Lower lobe of right lung (tissue), 2 donors: Measurements from ENCODE around the gene MAN1A2. TPM values are rescaled to one million over a fixed set of nuclear protein-coding genes. Genes with fewer than 3 reads are reported as not detected.

ENCODE experiments used
- ATAC-seq, 2 donors: fragments of 200-7000 bp; cut with Tn5 transposase; one replicate each; pipeline ENCODE4 v1.9.1; 2020 to 2022; ENCODE audit warnings: mild to moderate bottlenecking in 2 of 2, moderate library complexity in 2 of 2
- DNase-seq: peaks from one replicate; pipeline ENCODE4 v3.0.0-alpha.2; 2020
- H3K27ac ChIP-seq: fragments of 200-600 bp; one replicate; pipeline ENCODE4 v1.8.0; 2022
- H3K27me3 ChIP-seq: fragments of 200-600 bp; one replicate; pipeline ENCODE4 v1.8.0; 2022; ENCODE audit warnings: low read depth
- H3K36me3 ChIP-seq: fragments of 200-600 bp; one replicate; pipeline ENCODE4 v1.8.0; 2022; ENCODE audit warnings: mild to moderate bottlenecking
- H3K4me1 ChIP-seq: fragments of 200-600 bp; one replicate; pipeline ENCODE4 v1.8.0; 2022
- H3K4me3 ChIP-seq: fragments of 200-600 bp; one replicate; pipeline ENCODE4 v1.8.0; 2022; ENCODE audit warnings: mild to moderate bottlenecking
- H3K9me3 ChIP-seq: fragments of 200-600 bp; one replicate; pipeline ENCODE4 v1.8.0; 2022
- intact Hi-C: fragments of 100-400 bp; cut with DNase I; formaldehyde crosslinking; loops from one replicate; pipeline ENCODE4 v1.11.0; 2022
- total RNA-seq: library from RNA; stranded (reverse); fragmentation: NEBNext Ultra II Directional; extraction: Animal tissue kit (Norgen Biotek cat#: 25700); gene quantifications from one replicate; pipeline ENCODE4 v1.2.1, GENCODE V29; 2021
- TF ChIP-seq, protein P1 (sequence below): fragments of 200-600 bp; IDR thresholded peaks from one replicate; pipeline ENCODE4 v1.8.0; 2022; ENCODE audit warnings: antibody characterized with exemption, mild to moderate bottlenecking
- donor health status: DM: no; HTN: yes; CAD: no; lungs with severe emphysema.

Gene MAN1A2
- total RNA-seq, 1 donor from 2014 or later, result 39.6 TPM

DNA sequence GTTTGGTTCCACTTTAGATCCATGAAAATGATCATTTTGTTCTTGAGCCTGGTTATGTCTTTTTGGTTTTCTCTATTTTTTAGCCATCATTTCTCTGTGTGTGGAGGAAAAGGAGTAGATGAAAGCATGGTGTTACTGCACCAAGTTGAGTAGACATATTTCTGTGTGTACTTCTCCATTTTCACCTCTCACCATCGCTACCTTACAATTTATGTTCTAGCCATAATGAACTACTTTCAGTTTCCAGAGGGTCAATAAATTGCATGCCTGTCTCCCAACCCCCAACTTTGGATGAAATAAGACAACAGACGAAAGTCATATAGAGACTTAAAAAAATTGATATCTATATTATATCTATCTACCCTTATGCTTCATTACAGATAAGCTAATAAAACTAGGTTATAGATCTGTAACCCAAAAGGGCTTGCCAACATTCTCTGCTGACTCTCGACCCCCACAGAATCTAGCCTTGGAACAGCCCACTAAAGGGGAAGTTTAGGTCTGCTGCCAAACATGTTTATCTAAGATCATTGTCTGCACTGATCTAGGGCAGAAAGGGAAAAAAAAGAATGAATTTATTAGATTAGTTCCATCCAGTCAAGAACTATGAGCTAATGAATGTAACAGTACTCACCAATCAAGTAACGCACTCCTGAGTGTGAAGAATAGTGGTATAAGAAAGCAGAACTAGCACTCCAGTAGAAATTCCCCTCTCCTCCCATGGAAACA, 7.5 kb upstream of the MAN1A2 start:
- H3K9me3 ChIP-seq, result no peaks in the 10 kb centered on the region
- no peak overlapping the region for H3K4me3 ChIP-seq
- no peak for ATAC-seq
- no peaks in the 10 kb centered on the region for H3K27me3 ChIP-seq
- TF ChIP-seq, protein P1, sequence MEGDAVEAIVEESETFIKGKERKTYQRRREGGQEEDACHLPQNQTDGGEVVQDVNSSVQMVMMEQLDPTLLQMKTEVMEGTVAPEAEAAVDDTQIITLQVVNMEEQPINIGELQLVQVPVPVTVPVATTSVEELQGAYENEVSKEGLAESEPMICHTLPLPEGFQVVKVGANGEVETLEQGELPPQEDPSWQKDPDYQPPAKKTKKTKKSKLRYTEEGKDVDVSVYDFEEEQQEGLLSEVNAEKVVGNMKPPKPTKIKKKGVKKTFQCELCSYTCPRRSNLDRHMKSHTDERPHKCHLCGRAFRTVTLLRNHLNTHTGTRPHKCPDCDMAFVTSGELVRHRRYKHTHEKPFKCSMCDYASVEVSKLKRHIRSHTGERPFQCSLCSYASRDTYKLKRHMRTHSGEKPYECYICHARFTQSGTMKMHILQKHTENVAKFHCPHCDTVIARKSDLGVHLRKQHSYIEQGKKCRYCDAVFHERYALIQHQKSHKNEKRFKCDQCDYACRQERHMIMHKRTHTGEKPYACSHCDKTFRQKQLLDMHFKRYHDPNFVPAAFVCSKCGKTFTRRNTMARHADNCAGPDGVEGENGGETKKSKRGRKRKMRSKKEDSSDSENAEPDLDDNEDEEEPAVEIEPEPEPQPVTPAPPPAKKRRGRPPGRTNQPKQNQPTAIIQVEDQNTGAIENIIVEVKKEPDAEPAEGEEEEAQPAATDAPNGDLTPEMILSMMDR, result no peak
- H3K27ac ChIP-seq, result no peak overlapping the region
- DNase-seq, result no peak
- H3K4me1 ChIP-seq, result peaks cover 3% of the 10 kb centered on the region
- intact Hi-C loops, result no loop called here
- no peaks in the 10 kb centered on the region for H3K36me3 ChIP-seq

DNA sequence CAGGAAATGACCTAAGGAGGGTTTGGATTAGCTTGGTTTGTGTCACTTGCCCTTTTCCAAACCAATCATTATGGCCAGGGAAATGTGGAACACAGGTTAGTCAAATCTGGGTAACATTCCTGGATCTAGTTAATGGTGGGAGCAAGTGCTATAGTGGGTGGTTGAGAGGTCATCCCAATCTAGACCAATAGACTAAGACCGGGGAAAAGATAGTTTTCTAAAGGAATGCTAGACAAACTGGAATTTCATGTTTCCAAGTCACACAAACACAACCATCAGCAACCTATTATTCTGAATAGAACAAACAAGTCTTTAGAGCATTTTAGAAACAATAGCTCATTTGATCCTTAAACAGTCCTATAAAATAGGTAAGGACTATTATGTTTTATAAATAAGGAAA, 4.3 kb upstream of the MAN1A2 start:
- intact Hi-C loops, result no loop called here
- TF ChIP-seq, protein P1, result no peak
- no peak for DNase-seq
- H3K27ac ChIP-seq, result no peak overlapping the region
- ATAC-seq, result no peak
- peaks cover 16% of the 10 kb centered on the region for H3K4me1 ChIP-seq
- H3K9me3 ChIP-seq, result no peaks in the 10 kb centered on the region
- H3K4me3 ChIP-seq, result no peak overlapping the region
- H3K27me3 ChIP-seq, result no peaks in the 10 kb centered on the region
- no peaks in the 10 kb centered on the region for H3K36me3 ChIP-seq

DNA sequence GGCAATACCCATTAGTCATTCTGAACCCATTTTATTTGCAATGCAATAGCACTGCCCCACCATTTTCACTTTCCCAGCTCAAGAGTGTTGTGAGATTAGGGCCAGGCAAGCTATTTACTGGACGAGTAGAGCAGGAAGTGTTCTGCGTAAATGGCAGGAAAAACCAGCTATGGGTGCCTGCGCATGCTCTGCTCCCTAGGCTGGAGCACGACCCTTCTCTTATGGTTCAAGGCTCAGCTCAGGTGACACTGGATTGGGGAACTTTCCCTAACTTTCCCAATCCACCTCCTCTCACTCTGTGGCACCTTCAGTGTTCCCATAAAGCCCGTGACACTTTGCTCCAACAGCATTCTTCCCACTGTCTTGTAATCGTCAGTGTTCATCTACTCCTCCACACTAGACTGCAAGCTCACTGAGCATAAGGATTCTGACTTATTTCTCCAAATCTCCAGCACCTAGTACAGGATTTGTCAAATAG, 3.6 kb upstream of the MAN1A2 start:
- no peak for DNase-seq

DNA sequence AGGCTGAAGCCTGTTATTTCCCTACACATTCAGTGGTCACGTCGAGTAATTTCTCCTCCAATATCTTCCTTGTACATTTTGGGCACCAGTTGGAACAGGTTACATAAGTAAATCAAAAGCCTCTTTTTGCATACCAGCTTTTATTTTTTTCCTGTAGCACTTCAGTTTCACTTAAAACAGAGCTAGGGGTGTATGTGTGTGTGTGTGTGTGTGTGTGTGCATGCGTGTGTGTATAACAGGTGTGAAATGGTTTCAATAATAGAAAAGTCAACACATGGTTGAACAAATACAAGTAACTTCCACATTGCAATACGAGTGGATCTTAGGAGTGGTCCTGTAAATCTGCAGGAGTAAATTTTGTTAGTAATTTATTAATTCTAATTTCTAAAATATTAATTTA, 3.0 kb upstream of the MAN1A2 start:
- no peak for ATAC-seq
- H3K36me3 ChIP-seq, result no peaks in the 10 kb centered on the region
- intact Hi-C loops, result no loop called here
- H3K27me3 ChIP-seq, result no peaks in the 10 kb centered on the region
- peaks cover 20% of the 10 kb centered on the region for H3K4me1 ChIP-seq
- no peak overlapping the region for H3K27ac ChIP-seq
- no peak overlapping the region for H3K4me3 ChIP-seq
- TF ChIP-seq, protein P1, result no peak
- H3K9me3 ChIP-seq, result no peaks in the 10 kb centered on the region
- DNase-seq, result no peak

More for the DNA sequence above, 3.6 kb upstream of the MAN1A2 start:
- no peak for ATAC-seq
- Histone ChIP-seq H3K4me1 (peaks cover 16% of the 10 kb centered on the region), H3K36me3 (no peaks in the 10 kb centered on the region), H3K9me3 (no peaks in the 10 kb centered on the region), H3K4me3 (no peak overlapping the region), H3K27me3 (no peaks in the 10 kb centered on the region), H3K27ac (no peak overlapping the region)
- TF ChIP-seq, protein P1, result no peak
- intact Hi-C loops, result no loop called here

DNA sequence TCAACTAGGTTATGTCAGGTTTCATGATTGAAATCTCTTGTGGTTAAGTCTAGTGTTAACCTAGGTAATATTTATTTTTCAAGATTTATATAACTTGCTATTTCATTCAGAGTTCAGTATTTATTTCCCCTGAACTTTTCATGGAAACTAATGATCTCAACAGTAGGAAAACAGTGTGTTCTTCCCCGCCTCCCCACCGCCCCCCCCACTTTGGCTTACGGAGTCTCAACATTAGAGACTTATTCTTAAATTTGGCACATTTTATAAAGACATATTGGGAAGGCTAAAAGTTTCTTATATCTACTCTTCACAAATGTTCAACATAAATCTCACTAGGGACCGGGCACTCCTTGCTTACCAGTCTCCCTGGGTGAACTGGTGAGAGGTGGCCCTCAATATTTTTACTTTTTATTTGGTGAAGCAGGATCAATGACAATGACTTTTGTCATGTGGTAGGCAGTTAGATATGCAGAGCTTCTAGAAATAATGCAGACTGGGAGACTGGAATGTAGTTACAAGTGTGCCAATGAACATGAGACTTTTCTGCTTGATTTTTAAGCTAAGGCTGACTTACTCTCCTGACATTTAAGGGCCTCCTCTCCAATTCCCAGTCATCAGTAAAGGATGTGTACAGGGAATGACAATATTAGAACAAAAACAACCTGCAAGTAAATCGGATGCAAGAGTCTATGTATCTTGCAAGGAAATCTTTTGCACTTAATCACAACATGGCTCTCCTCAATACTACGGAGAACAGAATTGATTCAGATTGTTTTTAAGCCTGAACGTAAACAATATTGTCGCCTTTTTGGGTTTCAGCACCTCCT, 1.7 kb upstream of the MAN1A2 start:
- H3K27me3 ChIP-seq, result no peaks in the 10 kb centered on the region
- DNase-seq, result no peak
- intact Hi-C loops, result no loop called here
- peaks cover 31% of the 10 kb centered on the region for H3K4me1 ChIP-seq
- no peak for ATAC-seq
- peak overlapping the region; percentile 82 for H3K4me3 ChIP-seq
- peak overlapping the region; percentile 93 for H3K27ac ChIP-seq
- H3K9me3 ChIP-seq, result no peaks in the 10 kb centered on the region
- no peaks in the 10 kb centered on the region for H3K36me3 ChIP-seq
- TF ChIP-seq, protein P1, result no peak
